AG04449 (cell line): ENCODE data around the gene EDEM3.

Source experiments
- CTCF ChIA-PET: fragments of 350-600 bp; formaldehyde crosslinking; extraction: SDS; loops from one replicate; lab custom pipeline; 2021; ENCODE audit warnings: antibody characterized with exemption; lab: Yijun Ruan, JAX
- POLR2A ChIA-PET: fragments of 400-600, 350-600 bp; formaldehyde crosslinking; extraction: SDS; loops from one replicate; lab custom pipeline; 2020; ENCODE audit warnings: antibody characterized with exemption, inconsistent platforms; lab: Yijun Ruan, JAX
- DNase-seq: peaks from one replicate; pipeline ENCODE4 v3.0.0-alpha.2; 2010; ENCODE audit warnings: low read depth, low spot score
- H3K4me3 ChIP-seq: 2 replicates; pipeline ENCODE4 v1.5.1; 2011; ENCODE audit warnings: low read depth, mild to moderate bottlenecking, control low read depth, low read length
- TF ChIP-seq, protein P1 (sequence below): IDR thresholded peaks from one replicate; pipeline ENCODE4 v1.5.1; 2011; ENCODE audit warnings: mild to moderate bottlenecking, moderate library complexity, low read length, control low read depth, inconsistent platforms; ENCODE audit not compliant: insufficient read depth; ENCODE audit errors: missing control alignments

Gene EDEM3

DNA sequence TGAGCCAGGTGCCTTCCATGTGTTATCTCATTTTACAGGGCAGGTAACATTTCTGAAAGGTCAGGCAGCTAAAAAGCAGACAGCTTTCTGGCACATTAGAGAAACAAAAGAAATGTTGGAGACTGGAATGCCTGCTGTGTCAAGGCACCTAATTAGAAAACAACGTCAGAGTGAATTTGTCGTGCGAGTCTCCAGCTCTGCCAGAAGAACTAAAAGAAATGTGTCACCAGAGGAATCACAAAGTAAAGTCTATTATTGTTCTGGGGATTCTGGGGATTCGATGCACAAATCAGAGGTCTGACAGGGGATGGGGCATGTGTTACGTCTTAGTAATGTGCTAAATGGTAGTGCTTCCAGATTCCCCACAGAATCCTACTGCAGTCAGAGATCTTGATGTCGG, 89.3 kb downstream of the EDEM3 start:
- ChIA-PET POLR2A (no interaction called here), CTCF (interaction anchor here (1.4 to 3.5 kb wide), 8 partner anchors 8 to 591 kb away, joined by 3 to 62 read pairs (median 16); no protein-coding TSS in a partner anchor)
- TF ChIP-seq, protein P1, sequence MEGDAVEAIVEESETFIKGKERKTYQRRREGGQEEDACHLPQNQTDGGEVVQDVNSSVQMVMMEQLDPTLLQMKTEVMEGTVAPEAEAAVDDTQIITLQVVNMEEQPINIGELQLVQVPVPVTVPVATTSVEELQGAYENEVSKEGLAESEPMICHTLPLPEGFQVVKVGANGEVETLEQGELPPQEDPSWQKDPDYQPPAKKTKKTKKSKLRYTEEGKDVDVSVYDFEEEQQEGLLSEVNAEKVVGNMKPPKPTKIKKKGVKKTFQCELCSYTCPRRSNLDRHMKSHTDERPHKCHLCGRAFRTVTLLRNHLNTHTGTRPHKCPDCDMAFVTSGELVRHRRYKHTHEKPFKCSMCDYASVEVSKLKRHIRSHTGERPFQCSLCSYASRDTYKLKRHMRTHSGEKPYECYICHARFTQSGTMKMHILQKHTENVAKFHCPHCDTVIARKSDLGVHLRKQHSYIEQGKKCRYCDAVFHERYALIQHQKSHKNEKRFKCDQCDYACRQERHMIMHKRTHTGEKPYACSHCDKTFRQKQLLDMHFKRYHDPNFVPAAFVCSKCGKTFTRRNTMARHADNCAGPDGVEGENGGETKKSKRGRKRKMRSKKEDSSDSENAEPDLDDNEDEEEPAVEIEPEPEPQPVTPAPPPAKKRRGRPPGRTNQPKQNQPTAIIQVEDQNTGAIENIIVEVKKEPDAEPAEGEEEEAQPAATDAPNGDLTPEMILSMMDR, result no peak
- DNase-seq, result no peak
- no peak overlapping the region for H3K4me3 ChIP-seq

DNA sequence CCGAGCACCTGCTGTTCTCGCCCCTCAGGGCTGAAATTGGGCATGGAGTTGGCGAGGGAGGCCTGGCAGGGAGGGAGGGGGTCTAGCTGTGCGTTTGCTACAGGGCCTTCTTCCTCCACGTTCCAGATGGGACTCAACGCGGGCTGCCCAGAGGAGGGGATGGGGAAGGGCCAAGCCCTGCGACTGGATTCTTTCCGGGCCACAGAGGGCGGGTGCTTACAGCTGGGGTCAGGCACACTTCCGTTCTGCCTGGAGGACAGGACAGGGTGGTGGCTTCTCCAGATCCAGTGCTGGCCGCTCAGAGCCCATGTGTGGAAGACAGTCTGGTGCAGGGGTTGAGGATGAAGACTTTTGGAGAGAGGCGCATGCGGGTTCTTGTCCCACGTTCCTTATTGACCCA, 90.0 kb downstream of the EDEM3 start:
- no peak for DNase-seq
- no peak overlapping the region for H3K4me3 ChIP-seq
- TF ChIP-seq, protein P1, result no peak
- ChIA-PET CTCF (interaction anchor here (0.6 to 3.5 kb wide), 65 partner anchors 9 to 1010 kb away, joined by 3 to 62 read pairs (median 6); partner anchors contain the start of gene C1orf21), POLR2A (no interaction called here)

DNA sequence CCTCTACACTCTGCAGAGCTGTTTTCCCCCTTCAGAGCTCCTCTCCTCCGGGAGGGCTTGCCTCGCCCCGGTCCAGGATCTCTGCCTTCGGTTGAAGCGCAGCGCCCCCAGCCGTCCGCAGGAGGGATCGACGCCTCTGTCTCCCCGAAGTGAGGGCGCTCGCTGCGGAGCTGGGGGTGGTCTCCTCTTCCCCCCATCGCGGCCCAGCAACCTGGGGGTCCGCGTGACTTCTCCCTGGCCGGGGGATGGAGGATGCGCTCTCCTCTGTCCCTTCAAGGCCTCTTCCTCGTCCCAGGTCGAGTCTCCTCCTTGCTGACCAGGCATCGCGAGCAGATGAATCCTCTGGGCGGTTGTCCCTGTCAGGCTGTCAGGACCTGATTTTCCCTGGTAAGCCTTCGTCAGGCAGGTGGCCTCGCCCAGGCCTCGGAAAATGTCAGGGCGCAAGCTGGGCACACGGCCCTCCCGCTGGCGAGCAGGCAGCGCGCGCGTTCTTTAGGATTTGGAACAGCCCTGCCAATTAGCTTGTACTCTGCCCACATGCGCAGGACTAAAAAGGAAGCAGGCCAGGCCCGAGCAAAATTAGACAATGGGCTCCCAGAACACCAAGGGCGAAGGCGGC, 90.5 kb downstream of the EDEM3 start:
- H3K4me3 ChIP-seq, result peak overlapping the region; percentile 54
- CTCF ChIA-PET, result interaction anchor here (0.5 to 3.5 kb wide), 96 partner anchors 9 to 1010 kb away, joined by 3 to 62 read pairs (median 4); partner anchors contain the start of gene C1orf21
- TF ChIP-seq, protein P1, result peak; percentile 99
- DNase-seq, result no peak
- POLR2A ChIA-PET, result no interaction called here

DNA sequence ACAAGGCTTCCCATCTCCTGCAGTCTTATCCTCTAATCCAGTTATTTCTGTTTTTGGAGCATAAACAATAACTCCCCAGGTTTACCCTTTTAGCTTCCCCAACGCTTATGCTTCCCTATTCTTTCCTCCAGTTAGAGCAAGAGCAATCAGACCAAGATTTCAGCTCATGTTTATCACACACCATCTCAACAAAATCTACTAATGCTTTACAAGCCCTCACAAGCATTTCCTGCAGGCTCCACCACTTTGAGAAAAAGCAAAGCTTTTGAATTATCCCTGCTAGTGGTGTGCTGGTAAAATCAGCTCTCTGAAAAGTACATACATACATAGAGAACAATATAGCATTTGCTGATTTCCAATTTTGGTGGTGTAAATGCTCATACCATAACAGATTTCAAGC, 92.9 kb downstream of the EDEM3 start:
- CTCF ChIA-PET, result interaction anchor here (0.6 to 1.5 kb wide), 7 partner anchors 9 to 714 kb away, joined by 3 to 6 read pairs (median 4); no protein-coding TSS in a partner anchor
- POLR2A ChIA-PET, result no interaction called here
- TF ChIP-seq, protein P1, result no peak
- H3K4me3 ChIP-seq, result no peak overlapping the region
- no peak for DNase-seq

DNA sequence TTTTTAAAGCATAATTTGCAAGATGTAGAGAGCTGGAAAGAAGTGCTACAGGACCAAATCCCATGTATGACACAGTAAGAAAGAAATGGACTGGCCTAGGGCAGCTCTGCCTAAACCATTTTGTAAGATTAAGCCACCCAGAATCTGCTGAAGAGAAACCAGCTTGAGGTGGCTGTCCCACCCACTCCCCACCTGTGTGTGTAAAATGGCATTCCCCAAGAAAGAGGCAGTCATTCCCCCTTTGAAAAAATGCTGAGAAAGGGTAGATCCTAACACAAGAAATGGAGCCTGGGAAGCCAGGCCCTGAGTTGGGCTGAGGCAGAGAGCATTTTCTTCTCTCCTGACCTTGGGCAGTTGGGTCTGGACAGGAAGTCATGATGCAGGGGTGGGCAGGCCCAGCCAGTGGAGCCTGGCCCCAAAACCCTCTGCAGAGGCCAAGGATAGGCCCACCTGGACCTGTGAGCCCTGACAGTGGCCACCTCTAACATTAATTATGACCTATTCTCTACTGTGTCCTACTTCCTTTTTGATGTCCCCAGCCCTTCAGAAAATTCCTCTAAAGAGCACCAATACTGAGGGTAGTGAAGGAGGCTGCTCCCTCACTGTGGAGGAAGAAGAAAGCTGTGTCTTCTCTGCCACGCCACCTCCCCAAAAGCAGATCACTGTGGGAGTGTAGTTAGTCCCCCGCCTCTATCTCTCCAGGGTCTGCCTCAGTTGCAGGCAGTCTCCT, 94.0 kb downstream of the EDEM3 start:
- CTCF ChIA-PET, result interaction anchor here (0.8 to 1.5 kb wide), 4 partner anchors 9 to 438 kb away, joined by 3 to 6 read pairs (median 4); no protein-coding TSS in a partner anchor
- TF ChIP-seq, protein P1, result no peak
- DNase-seq, result no peak
- POLR2A ChIA-PET, result no interaction called here
- H3K4me3 ChIP-seq, result no peak overlapping the region

DNA sequence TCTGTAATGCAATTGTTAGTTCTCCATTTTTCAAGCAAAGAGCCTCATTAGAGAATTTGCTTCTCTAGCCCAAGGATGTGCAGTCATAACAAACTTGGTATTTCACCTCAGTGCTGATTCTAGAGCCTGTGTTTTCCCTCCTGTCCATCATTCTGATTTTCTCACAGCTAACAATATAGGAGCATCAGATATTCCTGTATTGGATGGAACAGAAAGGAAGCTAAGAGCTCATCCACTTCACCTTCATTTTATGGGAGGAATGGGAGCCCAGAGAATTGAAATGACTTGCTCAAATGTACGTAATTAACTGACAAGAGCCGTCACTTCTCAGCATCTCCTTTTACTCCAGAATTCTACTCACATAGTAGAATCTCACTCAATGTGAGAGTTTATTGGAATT, 96.6 kb downstream of the EDEM3 start:
- TF ChIP-seq, protein P1, result no peak
- H3K4me3 ChIP-seq, result no peak overlapping the region
- CTCF ChIA-PET, result no interaction called here
- POLR2A ChIA-PET, result no interaction called here
- DNase-seq, result no peak
